Stimulated activated CD8-positive, alpha-beta memory T cell treated with anti-CD3 and anti-CD28 coated beads, Interleukin-4, amount 100 ng/mL, for 24 hours (primary cell): ENCODE data around the gene DISC1.
"Not testable (repeated sequence)": the region's sequence is repeated elsewhere in the genome, so short reads cannot be mapped to it uniquely, and the experiment has no call there.

Experiments used
- DNase-seq: peaks from one replicate; pipeline ENCODE4 v3.0.0-alpha.2; 2020; ENCODE audit warnings: low read depth

Gene DISC1

DNA sequence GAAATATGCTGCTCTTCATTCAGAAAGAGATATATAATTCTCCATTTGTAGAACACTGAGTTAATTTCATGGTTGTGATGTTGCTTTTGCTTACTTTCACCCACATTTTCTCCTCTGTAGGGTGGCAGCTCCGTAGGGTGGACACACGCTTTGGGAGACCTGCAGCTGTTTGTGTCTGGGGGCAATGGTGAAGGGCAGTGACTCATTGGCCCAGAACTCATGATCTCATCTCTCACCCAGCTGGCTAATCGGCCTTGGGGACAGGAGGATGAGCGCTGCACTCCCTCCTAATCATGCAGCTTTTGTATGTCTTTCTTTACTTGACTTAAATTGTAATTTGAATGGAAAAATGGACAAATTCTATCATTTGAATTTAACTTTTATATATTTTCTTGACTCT is 9.6 kb downstream of the DISC1 start:
- DNase-seq, result no peak

DNA sequence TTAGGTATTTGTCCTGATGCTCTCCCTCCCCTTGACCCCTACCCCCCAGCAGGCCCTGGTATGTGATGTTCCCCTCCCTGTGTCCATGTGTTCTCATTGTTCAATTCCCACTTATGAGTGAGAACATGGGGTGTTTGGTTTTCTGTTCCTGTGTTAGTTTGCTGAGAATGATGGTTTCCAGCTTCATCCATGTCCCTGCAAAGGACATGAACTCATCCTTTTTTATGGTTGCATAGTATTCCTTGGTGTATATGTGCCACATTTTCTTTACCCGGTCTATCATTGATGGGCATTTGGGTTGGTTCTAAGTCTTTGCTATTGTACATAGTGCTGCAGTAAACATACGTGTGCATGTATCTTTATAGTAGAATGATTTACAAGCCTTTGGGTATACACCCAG is 10.3 kb downstream of the DISC1 start:
- DNase-seq, result not testable (repeated sequence)

DNA sequence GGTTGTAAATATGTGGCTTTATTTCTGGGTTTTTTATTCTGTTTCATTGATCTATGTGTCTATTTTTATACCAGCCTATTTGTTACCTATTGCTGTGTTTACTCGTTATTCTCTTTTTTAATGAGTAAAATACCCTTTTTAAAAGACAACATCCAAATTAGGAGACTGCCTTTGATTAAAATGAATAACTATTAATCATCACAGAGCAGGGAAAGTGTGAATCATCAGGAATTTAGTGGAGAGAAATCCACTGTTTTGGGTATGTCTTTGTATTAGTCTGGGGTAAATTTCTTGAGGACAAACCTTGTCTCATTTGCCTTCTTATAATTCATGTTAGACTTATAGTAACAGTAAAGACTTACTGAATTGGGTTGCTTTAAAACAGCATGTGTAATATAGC is 12.1 kb downstream of the DISC1 start:
- DNase-seq, result no peak

DNA sequence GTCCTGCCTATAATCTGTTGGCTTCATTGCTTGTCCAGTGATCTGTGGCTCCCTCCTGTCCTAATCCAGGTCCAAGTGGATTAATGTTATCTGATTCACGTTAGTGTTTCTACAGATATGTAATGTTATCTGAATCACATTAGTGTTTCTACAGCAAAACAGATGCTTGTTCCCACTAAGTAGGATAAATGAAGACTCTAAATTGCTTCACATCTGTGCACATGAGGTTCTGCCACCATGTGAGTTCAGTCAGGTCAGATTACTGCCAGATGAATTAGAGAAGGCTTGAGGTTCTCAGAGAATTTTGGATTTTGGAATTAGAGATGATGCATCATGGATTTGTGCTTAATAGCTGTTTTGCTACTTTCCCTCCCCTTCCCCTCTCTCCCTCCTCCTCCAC is 13.2 kb downstream of the DISC1 start:
- no peak for DNase-seq

DNA sequence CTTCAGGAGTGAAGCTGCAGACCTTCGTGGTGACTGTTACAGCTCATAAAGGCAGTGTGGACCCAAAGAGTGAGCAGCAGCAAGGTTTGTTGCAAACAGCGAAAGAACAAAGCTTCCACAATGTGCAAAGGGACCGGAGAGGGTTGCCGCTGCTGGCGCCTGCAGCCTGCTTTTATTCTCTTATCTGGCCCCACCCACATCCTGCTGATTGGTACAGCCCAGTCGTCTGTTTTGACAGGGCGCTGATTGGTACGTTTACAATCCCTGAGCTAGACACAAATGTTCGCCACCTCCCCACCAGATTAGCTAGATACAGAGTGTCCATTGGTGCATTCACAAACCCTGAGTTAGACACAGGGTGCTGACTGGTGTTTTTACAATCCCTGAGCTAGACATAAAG is 14.9 kb downstream of the DISC1 start:
- not testable (repeated sequence) for DNase-seq

DNA sequence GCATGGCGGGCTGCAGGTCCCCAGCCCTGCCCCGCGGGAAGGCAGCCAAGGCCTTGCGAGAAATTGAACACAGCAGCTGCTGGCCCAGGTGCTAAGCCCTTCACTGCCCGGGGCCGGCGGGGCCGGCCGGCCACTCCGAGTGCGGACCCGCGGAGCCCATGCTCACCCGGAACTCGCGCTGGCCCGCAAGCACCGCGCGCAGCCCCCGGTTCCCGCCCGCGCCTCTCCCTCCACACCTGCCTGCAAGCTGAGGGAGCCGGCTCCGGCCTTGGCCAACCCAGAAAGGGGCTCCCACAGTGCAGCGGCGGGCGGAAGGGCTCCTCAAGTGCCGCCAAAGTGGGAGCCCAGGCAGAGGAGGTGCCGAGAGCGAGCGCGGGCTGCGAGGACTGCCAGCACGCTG is 15.5 kb downstream of the DISC1 start:
- DNase-seq, result not testable (repeated sequence)

DNA sequence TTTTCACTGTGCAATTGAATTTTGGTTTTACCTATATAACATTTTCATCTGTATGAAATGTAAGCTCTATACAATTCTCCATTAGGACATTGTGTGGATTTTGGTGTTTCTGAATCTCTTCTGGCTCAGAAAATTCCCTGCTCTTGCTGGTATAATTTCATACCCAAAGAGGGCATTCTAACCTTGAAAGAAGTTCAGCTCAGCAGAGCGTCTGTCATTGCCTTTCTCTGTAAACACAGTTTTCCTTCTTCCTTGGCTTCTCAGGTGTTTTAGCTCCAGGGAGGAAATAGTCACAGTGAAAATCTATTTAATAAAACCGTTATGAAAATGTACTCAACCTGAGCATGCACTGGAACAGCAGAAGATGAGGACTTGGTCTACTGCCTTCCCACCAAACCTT is 16.0 kb downstream of the DISC1 start:
- DNase-seq, result no peak

DNA sequence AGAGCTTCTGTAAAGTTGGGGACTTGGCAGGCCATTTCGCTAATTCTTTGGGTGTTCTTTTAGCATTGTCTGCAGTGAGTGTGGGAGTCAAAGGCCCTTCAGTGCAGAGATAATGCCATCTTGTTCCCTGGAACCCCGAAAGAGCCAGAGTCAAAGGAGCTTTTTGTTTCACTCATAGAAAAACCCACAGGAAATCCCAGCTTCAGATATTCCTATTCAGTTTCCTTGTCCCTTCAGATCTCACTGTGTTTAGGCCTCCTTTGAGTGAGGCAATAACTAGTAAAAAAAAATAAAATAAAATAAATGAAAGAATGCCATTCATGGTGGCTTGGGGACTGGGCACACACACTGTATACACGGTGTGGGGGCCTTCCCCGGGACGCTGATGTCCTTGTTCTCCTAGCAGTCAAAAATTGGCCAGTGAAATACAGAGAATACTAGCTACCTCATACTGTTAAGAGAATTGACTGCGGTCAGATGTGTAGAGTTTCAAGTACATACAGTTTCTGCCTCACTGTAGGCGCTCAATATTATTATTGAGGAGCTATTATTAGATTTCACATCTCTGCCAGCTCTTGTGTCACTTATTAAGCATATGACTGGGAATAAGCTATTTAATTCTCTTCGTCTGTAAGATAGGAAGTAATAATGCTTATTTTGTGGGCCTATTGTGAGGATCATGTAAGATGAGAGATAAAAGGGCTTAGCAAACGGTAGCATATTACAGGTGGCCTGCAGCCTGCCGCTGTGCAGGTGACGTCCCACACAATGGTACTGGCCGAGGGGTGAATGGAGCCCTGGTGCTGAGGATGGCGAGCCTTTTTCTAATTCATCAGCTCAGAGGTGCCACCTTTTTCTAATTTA is 16.7 kb downstream of the DISC1 start:
- no peak for DNase-seq

DNA sequence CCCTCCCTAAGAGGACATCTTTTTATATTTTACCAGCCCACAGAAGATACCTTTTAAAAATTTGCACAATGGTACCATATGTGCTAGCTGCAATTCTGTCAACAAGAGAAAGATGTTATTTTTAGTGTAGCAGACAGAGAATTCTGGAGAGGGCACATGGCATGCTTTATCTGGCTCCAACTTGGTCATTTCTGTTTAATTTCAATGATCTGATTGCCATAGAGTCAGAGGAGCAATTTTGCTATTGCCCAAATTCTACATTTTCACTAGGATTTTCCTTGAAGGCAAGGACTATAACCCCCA is 17.3 kb downstream of the DISC1 start:
- no peak for DNase-seq

DNA sequence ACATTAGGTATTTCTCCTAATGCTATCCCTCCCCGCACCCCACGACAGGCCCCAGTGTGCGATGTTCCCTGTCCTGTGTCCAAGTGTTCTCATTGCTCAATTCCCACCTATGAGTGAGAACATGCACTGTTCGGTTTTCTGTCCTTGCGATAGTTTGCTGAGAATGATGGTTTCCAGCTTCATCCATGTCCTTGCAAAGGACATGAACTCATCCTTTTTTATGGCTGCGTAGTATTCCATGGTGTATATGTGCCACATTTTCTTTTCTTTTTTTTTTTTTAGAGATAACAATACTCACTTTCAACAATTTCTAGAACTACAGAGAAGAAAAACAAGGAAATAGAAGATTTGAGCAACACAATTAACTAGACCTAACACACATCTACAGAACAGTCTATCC is 19.0 kb downstream of the DISC1 start:
- DNase-seq, result not testable (repeated sequence)

DNA sequence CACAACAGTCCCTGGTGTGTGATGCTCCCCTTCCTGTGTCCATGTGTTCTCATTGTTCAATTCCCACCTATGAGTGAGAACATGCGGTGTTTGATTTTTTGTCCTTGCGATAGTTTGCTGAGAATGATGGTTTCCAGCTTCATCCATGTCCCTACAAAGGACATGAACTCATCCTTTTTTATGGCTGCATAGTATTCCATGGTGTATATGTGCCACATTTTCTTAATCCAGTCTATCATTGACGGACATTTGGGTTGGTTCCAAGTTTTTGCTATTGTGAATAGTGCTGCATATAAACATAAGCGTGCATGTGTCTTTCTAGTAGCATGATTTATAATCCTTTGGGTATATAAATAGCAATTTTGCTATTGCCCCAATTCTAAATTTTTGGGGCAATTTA is 19.6 kb downstream of the DISC1 start:
- not testable (repeated sequence) for DNase-seq

DNA sequence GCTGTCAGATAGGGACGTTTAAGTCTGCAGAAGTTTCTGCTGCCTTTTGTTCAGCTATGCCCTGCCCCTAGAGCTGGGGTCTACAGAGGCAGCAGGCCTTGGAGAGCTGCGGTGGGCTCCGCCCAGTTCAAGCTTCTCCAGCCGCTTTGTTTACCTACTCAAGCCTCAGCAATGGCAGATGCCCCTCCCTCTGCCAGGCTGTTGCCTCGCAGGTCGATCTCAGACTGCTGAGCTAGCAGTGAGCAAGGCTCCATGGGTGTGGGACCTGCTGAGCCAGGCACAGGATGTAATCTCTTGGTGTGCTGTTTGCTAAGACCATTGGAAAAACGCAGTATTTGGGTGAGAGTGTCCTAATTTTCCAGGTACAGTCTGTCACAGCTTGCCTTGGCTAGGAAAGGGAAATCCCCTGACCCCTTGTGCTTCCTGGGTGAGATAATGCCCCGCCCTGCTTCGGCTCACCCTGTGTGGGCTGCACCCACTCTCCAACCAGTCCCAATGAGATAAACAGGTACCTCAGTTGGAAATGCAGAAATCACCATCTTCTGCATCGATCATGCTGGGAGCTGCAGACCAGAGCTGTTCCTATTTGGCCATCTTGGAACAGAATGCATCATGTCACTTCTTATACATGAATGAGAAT is 25.2 kb downstream of the DISC1 start:
- DNase-seq, result not testable (repeated sequence)

DNA sequence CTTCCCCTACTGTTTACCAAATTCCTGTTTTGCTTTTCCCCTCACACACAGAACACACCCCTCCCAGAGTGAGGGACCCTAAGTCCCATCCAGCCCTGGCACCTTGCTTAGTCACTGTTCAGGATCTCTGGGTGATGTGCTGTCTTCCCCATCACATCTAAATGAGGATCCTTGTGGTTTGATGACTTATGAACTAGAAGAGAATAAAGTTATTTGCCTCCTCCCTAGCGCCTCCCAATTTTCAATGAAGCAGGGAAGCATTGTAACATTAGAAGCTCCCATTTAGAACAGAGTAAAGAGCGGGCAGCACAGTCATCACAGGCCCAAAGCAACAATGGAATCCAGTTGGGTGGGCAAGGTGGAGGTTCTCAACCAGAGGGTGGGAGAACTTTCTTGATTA is 27.0 kb downstream of the DISC1 start:
- DNase-seq, result no peak

DNA sequence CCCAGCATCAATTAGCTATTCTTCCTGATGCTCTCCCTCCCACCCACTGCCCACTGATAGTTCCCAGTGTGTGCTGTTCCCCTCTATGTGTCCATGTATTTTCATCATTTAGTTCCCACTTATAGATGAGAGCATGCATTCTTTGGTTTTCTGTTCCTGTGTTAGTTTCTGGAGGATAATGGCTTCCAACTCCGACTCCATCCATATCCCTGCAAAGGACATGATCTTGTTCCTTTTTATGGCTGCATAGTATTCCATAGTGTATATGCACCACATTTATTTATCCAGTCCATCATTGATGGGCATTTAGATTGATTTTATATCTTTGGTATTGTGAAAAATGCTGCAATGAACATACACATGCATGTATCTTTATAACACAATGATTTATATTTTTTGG is 30.2 kb downstream of the DISC1 start:
- DNase-seq, result no peak

DNA sequence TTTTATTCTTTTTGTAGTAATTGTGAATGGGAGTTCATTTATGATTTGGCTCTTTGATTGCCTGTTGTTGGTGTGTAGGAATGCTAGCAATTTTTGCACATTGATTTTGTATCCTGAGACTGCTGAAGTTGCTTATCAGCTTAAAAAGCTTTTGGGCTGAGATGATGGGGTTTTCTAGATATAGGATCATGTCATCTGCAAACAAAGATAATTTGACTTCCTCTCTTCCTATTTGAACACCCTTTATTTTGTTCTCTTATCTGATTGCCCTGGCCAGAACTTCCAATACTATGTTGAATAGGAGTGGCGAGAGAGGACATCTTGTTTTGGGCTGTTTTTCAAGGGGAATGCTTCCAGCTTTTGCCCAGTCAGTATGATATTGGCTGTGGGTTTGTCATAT is 31.6 kb downstream of the DISC1 start:
- not testable (repeated sequence) for DNase-seq

DNA sequence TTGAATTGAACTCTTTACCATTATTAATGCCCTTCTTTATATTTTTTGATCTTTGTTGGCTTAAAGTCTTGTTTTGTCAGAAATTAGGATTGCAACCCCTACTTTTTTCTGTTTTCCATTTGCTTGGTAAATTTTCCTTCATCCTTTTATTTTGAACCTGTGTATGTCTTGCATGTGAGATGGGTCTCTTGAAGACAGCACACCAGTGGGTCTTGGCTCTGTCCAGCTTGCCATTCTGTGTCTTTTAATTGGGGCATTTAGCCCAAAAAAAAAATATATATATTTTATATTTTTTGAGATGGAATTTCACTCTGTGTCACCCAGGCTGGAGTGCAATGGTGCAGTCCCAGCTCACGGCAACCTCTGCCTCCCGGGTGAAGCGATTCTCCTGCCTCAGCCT is 33.6 kb downstream of the DISC1 start:
- DNase-seq, result no peak

DNA sequence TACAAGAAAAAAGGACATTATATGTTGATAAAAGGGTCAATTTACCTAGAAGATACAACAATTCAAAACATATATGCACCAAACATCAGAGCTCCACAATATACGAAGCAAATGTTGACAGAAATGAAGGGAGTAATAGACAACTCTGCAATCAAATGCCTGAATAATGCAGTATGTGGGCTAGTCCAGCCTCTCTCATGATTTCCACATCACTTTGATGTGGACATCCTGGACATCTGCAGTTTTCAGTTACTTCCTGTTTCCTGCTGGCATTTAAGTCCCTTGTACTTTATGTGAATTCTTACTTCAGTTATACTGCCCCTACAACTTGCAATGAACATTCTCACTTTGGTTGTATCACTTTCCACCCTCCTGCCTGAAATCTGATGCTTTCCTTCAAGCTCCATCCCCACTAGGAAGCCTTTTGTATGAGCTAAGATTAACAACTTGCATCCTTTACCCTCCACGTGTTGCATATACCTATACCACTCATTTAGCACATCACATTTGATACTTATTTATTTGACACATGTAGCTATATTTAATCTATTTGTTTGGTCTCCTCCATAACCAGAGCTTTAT is 36.7 kb downstream of the DISC1 start:
- no peak for DNase-seq

DNA sequence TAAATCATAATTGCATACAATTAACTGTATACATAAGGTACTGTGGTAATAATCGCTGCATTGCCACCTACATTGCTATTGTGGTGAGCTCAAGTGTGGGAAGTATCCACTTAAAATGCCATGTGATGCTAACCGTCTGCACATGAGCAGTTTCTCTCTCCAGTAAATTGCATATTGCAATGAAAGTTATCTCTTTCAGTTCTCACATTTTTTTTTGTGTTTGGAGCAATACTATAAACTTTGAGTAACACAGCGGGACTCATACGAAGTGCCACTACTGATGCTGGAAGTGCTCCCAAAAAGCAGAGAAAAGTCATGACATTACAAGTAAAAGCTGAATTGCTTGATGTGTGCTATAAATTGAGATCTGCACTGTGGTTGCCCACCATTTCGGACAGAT is 38.5 kb downstream of the DISC1 start:
- no peak for DNase-seq

DNA sequence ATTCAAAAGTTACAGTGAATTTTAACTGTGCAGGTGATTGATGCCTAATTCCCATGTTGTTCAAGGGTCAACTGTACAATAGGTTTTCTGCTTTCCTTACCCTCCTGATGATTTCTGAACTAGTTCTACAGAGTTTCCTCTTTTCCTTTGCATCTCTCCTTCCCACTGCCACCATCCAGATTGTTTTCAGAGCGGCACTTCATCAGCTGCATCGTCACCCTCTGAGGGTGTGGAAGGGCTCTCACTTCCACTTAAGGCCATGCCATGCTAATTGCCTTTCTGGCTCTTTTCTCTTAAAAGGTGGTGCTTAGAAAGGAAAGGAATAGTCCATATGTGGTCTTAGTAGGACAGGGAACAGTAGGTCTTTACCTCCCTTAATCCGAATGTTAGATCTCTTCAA is 39.1 kb downstream of the DISC1 start:
- no peak for DNase-seq

DNA sequence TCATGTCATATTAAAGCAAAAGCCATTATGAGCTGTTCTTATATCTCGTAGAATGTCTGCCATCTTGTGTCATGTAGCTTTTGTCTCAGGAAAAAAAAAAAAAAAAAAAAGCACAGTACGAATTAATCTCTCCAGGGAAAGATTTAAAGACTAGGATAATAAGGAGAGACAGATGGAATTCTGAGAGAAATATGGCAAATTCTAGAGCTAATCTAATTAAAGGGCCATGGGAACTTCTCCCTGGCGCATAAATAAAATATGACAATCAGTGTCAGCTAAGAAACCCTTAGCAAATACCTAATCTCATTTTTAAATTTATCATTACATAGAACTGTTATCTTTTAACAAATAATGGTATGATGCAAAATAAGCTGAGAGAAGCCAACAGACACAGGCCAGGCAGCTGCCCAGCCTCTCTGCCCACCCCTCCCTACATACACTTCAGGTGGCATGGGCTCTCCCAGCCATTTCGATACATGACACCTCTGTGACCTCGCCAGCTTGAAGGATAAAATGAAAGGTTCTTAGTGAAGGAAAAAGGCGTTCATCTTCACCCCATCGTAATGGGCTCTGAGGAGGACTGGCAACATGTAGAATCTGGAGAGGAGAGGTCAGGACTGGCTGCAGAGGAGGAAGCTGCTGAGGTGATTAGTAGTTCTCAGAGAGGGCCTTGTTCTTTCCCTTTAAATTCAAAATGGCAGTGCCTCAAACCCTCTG is 39.8 kb downstream of the DISC1 start:
- no peak for DNase-seq

DNA sequence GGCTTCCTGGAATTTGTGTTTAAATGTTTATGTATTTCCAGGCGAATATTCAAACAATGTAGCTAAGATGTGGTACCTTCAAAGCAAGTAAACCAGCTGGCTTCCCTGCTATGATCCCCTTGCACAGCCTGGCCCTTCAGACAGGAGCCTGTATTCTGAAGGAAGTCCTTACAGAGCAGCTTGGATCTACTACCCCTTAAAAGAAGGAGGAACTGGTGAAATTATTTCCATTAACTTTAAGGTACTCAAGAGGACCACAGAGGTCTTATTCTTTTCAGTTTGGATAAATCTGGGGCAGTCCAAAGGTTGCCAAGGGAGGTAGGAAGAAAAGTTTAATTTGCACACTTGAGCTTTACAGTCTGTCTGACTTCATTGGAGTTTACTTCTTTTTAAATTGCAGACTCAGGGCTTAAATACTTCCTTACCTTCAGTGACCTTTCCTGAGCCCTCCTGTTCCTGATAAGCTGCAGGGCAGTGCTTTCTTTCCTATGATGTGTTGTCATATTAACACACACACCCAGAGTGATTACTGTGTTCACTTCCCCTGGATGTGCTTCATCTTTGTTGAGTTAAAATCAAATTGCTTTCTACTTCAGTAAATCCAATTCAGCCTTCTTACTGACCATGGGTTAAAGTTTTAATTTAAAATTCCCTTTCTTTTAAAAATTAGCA is 40.5 kb downstream of the DISC1 start:
- no peak for DNase-seq

DNA sequence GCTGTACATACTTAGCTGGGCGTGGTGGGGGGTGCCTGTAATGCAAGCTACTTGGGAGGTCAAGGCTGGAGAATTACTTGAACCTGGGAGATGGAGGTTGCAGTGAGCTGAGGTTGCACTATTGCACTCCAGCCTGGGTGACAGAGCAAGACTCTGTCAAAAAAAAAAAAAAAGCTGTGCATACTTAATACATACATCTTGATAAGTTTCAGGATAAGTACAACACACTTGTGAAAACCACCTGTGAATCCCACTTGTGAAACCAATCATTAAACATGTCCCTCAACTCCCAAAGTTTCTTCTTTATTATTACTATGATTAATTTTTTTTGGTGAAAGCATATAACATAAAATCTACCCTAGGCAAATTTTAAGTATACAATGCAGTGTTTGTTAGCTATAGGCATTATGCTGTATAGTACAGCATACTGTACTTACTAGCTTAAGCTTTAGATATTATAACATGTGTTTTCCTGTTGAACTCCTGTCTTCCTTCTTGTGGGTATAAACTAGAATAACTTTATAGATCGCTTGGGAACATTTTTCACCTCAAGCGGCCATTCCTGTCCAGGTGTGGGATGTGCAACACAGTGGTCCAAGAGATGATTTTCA is 41.4 kb downstream of the DISC1 start:
- no peak for DNase-seq
